Stimulated activated CD4-positive, alpha-beta T cell treated with anti-CD3 and anti-CD28 coated beads, Interleukin-4, amount 100 ng/mL, for 1 hour (primary cell): ENCODE data around the gene TRIM62.

ENCODE experiments used
- DNase-seq: peaks from one replicate; pipeline ENCODE4 v3.0.0-alpha.2; 2020

The TRIM62 gene

DNA sequence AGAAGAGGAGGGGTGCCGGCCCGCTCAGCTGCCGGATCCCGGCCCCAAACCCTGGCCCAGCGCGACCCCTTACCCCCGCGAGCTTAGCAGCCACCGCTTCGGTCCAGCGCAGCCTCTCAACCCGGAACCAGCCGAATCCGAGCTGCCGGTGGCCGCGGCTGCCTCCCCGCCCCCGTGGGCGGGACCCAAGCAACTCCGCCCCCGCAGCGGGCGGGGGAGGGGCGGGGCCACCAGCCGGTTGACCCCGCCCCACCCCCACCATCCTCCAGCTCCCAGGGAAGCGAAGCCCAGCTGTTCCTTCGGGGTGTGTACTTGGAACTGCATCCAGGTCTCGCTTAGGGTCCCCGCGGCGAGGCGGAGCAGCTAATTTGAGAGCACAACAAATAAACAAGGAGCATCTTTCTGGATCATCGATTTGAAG lies at the start of gene TRIM62:
TSS of gene TRIM62 (minus strand) at position 123 of the 421 bp plus-strand sequence. CDS start 611 bp downstream, outside the sequence.
- peak; percentile 80 for DNase-seq

DNA sequence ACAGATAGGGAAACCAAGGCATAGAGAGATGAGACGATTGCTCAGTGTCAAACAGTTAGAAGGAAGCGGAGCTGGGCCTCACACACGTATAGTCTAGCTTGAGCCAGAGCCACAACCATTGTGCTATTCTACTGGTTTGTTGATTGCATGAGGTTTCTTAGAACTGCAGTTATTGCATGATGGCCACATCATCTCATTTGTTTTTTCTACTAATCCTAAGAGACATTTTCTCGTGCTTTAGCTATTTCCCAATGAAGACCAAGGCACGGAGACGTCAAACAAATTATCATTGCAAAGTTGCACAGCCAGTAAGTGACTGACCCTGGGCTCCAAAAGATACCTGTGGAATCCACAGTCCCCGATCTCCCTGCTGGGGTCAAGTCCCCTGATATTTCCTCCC lies 49.3 kb upstream of the TRIM62 start:
- no peak for DNase-seq

DNA sequence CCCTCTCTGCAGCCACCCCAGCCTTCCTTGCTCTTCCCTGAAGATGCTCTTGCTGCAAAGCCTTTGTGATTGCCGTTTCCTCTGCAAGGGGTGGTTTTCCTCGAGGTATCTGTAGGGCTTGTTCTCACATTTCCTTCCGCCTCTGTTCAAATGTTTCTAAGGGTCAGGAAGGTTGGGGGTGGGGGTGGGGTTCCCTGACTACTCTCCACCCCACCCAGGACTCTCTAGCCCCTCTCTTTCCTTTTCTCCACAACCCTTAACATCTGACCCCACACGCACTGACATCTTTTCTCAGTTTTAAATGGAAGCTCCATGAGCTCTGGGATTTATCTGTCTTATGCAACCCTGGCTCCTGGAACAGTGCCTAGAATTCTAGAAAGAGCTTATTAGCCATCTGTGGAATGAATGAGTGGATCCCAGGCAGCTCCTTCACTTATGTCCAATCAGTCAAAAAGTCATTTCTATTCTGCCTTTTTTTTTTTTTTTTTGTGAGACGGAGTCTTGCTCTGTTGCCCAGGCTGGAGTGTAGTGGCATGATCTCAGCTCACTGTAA lies 47.2 kb upstream of the TRIM62 start:
- DNase-seq: no peak

DNA sequence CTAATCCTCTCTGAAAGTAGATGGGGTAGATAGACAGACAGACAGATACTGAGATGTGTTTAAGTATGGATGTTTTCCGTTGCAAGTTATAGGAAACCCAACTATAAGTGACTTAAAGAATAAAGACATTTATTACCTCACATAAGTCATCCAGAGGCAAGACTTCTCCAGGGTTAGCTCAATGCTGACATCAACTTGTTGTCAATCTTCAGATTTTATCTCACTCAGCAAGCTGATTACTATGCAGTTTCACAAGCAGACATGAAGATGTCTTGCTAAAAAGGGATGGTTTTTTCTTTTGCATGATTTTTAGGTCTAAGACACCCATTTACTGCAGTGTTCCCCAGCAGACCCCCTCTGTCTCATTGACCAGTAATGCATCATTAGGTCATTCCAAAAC lies 43.7 kb upstream of the TRIM62 start:
- DNase-seq: no peak

- no peak for DNase-seq
Measured at GRCh38 chr1:33224166-33224707, 42.4 kb upstream of the TRIM62 start.

DNA sequence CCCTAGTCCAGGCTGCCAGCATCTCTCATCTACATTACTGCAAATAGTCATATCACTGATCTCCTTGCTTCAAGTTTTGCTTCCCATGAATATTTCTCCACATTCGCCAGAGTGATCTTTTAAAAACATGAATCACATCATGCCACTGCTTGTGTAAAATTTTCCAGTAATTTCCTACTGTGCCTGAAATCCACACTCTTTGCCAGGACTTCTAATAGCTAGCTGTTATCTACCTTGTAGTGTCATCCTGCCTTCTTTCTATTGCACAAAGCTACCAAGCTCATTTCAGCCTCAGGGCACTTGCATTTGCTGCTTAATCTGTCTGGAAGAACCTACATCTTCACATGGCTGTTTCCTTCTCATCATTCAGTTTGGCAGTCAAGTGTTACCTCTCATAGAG lies 40.5 kb upstream of the TRIM62 start:
- no peak for DNase-seq

DNA sequence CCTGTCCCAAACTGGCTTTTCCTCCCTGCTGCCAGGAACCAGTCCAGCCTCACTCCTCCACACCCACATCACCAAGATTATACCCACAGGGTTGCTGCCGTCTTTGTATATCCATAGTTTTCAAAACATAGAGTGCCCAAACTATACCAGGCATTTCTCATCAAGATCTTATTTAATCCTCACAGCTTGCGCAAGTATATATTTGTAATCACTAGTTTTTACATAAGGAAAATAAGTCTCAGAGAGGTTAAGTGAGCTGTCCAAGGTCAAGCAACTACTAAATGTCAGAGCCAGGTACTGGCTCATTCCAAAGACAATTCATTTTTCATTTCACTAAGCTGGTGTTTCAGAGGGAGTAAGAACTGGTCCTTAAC lies 39.5 kb upstream of the TRIM62 start:
- no peak for DNase-seq

DNA sequence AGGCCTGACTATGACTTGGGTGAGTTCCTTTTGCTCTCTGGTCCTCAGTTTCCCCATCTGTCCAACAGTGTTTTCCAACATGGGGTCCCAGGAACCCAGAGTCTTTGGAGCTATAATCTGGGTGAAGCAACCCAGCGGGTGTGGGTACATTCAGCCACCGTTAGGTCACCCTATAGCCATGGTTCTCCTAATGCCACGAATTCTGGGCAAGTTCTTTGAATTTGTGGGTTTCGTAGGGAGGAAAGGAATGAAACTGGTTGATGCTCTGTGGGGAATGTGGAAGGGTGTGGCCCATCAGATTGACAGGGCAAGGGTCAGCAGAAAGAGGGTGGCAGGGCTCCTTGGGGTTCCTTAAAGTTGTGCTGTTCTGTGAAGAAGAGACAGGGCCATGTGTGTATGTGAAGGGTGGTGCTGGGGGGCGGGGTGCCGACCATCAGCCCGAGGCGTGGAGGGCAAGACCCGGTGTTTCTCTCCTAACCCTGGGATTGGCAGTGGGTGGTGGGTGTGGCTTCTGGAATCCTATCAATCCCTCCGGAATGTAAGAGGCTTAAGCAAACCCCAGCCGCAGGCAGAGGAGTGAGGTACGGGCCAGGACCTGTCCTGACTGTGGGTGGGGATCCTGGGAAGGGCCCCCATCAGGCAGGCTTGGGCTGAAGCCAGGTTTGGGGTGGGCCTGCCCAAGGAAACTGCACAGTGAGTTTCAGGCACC lies 39.0 kb upstream of the TRIM62 start:
- DNase-seq: no peak

DNA sequence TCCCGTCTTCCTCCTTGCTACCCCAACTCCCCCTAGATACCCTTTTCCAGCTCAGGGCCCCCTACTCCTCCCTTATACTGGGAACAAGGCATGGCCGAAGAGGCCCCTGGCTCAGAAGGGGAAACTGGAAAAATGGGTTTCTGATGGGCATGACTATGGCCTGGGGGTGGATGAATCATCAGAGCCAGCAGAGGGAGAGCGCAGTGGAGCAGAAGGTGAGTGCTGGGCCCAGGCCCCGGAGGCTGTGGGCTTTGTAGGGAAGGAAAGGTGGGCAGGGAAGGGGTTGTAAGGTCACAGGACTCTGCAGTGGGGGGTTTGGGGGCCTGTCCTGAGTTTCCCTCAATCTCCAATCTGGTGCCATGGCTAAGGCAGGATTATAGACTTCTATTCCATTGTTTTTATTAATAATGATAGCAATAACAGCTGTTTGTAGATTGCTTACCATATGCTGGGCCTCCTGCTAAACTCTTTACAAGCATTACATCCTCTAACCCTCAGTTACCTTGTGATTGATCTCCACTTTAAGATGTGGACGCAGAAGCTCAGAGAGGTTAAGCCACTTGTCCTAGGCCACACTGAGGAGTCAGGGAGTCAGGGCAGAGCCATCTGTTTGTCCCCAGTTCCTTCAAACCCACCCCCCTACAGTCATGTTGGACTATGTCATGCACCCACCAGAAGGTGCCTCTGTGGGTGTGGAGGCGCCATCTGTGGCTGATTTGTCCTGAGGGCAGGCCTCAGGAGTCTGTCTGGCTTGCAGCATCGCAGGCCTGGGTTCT lies 38.2 kb upstream of the TRIM62 start:
- no peak for DNase-seq

GRCh38 chr1:33211972-33212371 lies 30.1 kb upstream of the TRIM62 start:
- DNase-seq: no peak

DNA sequence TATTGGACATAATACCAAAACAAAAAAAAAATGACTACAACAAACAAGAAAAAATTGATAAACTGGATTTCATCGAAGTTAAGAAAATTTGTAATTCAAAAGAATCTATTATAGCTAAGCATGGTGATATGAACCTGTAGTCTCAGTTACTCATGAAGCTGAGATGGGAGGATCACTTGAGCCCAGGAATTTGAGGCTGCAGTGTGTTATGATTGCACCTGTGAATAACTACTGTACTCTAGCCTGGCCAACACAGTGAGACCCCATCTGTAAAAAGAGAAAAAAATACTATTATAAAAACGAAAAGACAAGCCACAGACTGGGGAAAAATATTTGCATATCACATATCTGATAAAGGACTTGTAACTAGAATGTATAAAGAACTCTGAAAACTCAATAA lies 24.5 kb upstream of the TRIM62 start:
- no peak for DNase-seq

GRCh38 chr1:33195556-33195955 lies 13.7 kb upstream of the TRIM62 start:
- no peak for DNase-seq

- DNase-seq: no peak
Measured at GRCh38 chr1:33191731-33192275, 10.0 kb upstream of the TRIM62 start.

- DNase-seq: no peak
Measured at GRCh38 chr1:33190701-33191100, 8.9 kb upstream of the TRIM62 start.

DNA sequence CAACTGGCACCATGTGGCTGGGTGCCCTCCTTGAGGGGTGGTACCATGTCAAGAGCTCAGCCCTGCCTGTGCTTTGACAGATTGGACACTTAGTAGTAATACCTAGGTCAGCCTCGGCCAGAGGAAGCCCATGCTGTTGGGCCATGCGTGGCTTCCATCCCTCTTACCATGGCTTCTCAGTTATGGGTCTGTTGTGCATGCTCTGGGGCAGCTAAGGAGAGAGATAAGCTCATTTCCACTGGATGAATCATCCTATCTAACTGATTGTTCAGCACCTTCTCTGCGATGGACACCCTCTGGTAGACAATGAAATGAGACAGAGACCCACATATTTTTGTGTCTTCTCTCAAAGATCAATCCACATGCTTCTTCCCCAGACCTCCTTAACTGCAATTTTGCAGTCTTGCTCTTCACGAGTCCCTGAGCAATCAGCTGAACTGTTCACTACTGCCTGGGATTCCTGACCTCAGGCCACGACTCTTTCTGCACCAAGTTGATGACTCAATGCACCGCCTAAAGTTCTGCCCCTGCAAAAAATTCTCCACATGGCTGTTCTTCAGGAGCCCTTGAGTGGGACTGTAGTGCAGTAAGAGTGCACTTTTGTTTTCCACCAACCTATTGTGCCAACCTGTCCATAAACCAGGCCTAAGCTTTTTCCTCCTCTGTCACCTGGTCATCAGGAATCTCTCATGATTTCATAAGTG lies 6.9 kb upstream of the TRIM62 start:
- no peak for DNase-seq

- no peak for DNase-seq
Measured at GRCh38 chr1:33186936-33187335, 5.1 kb upstream of the TRIM62 start.

DNA sequence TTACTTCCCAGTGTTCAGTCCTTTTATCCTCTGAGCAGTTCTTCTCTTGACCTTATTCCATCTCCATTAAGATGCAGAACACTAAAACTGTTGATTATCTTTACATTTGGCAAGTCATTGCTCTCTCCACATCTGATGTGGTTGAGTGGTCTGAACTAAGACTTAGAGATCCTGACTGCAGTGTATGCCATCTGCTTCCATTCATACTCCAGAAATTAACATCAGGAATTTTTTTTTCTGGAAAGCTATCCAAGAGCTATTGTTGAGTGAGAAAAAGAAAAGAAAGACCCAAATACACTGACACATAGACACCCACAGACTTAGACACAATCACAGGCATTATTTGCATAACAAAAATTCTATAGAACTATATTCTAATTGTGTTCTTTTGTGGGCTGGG lies 3.7 kb upstream of the TRIM62 start:
- no peak for DNase-seq

DNA sequence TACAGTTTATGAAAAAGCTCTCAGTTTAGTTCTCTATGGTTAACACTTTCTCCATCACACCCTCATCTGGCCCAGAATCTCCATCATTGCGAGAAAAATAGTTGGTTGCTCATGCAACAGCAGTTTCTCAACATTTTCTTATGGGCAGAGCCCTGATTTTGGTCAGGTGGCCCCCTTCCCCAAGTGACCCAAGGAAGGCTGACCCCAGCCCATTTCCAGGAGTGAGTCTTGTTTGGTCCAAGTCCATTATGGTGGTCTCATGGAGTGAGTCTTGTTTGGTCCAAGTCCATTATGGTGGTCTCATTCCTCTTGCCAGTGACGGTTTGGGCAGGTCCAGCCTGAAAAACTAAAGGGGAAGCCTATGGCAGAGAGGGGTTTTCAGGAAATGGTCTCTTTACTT lies 1.5 kb upstream of the TRIM62 start:
- DNase-seq: no peak

GRCh38 chr1:33182896-33183295 lies 1.1 kb upstream of the TRIM62 start:
- no peak for DNase-seq

GRCh38 chr1:33182401-33182841 lies 578 bp upstream of the TRIM62 start:
- no peak for DNase-seq

- peak; percentile 81 for DNase-seq
Measured at GRCh38 chr1:33180911-33181890, 642 bp downstream of the TRIM62 start.
